Measurements from ENCODE around the gene PTBP1. TPM values are rescaled to one million over a fixed set of nuclear protein-coding genes. Genes with fewer than 3 reads are reported as not detected.

Gene PTBP1
- total and polyA plus RNA-seq, 2 experiments from 2014 or later: 539 to 632 TPM

DNA sequence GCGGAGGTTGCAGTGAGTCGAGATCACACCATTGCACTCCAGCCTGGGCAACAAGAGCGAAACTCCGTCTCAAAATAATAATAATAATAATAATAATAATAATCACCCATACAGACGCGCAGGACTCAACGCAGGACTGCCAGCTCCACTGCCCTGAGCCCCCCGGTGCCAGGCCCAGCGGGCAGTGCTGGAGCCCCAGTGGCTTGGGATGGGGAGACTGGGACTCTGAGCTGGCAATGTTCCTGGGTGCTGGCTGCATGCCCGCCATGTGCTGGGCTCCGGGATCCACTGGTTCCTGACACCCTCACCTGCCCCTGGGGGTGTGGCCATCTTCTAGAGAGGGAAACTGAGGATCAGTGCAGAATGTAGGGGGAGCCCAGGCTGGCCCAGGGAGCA is 30.1 kb downstream of the PTBP1 start (continued):
- TF ChIP-seq, protein P1, sequence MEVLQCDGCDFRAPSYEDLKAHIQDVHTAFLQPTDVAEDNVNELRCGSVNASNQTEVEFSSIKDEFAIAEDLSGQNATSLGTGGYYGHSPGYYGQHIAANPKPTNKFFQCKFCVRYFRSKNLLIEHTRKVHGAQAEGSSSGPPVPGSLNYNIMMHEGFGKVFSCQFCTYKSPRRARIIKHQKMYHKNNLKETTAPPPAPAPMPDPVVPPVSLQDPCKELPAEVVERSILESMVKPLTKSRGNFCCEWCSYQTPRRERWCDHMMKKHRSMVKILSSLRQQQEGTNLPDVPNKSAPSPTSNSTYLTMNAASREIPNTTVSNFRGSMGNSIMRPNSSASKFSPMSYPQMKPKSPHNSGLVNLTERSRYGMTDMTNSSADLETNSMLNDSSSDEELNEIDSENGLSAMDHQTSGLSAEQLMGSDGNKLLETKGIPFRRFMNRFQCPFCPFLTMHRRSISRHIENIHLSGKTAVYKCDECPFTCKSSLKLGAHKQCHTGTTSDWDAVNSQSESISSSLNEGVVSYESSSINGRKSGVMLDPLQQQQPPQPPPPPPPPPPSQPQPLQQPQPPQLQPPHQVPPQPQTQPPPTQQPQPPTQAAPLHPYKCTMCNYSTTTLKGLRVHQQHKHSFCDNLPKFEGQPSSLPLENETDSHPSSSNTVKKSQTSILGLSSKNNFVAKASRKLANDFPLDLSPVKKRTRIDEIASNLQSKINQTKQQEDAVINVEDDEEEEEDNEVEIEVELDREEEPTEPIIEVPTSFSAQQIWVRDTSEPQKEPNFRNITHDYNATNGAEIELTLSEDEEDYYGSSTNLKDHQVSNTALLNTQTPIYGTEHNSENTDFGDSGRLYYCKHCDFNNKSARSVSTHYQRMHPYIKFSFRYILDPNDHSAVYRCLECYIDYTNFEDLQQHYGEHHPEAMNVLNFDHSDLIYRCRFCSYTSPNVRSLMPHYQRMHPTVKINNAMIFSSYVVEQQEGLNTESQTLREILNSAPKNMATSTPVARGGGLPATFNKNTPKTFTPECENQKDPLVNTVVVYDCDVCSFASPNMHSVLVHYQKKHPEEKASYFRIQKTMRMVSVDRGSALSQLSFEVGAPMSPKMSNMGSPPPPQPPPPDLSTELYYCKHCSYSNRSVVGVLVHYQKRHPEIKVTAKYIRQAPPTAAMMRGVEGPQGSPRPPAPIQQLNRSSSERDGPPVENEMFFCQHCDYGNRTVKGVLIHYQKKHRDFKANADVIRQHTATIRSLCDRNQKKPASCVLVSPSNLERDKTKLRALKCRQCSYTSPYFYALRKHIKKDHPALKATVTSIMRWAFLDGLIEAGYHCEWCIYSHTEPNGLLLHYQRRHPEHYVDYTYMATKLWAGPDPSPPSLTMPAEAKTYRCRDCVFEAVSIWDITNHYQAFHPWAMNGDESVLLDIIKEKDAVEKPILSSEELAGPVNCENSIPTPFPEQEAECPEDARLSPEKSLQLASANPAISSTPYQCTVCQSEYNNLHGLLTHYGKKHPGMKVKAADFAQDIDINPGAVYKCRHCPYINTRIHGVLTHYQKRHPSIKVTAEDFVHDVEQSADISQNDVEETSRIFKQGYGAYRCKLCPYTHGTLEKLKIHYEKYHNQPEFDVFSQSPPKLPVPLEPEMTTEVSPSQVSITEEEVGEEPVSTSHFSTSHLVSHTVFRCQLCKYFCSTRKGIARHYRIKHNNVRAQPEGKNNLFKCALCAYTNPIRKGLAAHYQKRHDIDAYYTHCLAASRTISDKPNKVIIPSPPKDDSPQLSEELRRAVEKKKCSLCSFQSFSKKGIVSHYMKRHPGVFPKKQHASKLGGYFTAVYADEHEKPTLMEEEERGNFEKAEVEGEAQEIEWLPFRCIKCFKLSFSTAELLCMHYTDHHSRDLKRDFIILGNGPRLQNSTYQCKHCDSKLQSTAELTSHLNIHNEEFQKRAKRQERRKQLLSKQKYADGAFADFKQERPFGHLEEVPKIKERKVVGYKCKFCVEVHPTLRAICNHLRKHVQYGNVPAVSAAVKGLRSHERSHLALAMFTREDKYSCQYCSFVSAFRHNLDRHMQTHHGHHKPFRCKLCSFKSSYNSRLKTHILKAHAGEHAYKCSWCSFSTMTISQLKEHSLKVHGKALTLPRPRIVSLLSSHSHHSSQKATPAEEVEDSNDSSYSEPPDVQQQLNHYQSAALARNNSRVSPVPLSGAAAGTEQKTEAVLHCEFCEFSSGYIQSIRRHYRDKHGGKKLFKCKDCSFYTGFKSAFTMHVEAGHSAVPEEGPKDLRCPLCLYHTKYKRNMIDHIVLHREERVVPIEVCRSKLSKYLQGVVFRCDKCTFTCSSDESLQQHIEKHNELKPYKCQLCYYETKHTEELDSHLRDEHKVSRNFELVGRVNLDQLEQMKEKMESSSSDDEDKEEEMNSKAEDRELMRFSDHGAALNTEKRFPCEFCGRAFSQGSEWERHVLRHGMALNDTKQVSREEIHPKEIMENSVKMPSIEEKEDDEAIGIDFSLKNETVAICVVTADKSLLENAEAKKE (CRISPR knock-in tag; IDR thresholded peaks at IDR 0.05): no peak
- TF ChIP-seq ZNF114 (CRISPR knock-in tag; IDR thresholded peaks at IDR 0.05): no peak
- no peak for TF ChIP-seq ZNF331 (CRISPR knock-in tag; IDR thresholded peaks at IDR 0.05; ENCODE audit: low read depth)
- no peak for TF ChIP-seq NANOG (IDR thresholded peaks at IDR 0.05; ENCODE audit: borderline replicate concordance)

DNA sequence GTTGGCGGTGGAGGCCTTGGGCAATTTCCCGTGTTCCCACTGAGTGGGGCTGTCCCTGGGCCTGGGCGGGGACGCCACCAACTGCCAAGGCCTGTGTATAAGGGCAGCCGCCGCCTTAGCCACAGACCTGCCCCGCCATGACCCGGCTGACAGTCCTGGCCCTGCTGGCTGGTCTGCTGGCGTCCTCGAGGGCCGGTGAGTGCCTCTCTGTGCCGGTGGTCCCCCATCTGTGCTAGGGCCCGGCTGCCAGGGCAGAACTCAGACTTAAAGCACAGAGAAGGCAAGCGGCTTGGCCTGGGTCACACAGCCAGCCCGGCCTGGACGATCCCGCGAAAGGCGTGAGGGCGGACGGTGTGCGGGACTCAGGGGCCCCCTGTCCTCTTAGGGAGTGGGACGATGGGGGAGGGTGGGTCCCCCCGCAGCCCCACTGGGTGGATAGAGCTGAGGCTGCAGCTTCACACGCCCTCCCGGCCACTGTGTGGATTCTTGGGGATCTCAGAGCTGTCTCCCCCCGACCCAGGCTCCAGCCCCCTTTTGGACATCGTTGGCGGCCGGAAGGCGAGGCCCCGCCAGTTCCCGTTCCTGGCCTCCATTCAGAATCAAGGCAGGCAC is 30.6 kb downstream of the PTBP1 start, which contains the start of gene AZU1:
Gene AZU1, plus strand, starts transcription at position 128 of the 612 bp plus-strand sequence. Its CDS starts 10 bp downstream, at position 138.
- Histone ChIP-seq H2AFZ (no peak within 1 kb of the TSS), H3F3A (replicated peaks; ENCODE audit: low read depth) (no peaks in the 10 kb centered on the region), H3K79me2 (replicated peaks; ENCODE audit: insufficient read depth) (no peaks in the 10 kb centered on the region), H3K4me1 (ENCODE audit: insufficient read depth) (peaks cover 9% of the 10 kb centered on the region; the same call in 1 of the 2 replicates), H3K27me3 (ENCODE audit: insufficient read depth) (no peaks in the 10 kb centered on the region), H3K36me3 (ENCODE audit: insufficient read depth) (no peaks in the 10 kb centered on the region), H3K4me2 (no peak within 1 kb of the TSS), H4K20me1 (replicated peaks; ENCODE audit: insufficient read depth) (no peaks in the 10 kb centered on the region), H3K4me3 (no peak within 1 kb of the TSS), H3K9me2 (ENCODE audit: insufficient read depth) (no peaks in the 10 kb centered on the region), H3K27ac (ENCODE audit: low read depth) (no peak within 1 kb of the TSS)
- no peak within 1 kb of the TSS for H3K27ac Mint-ChIP-seq
- ATAC-seq: no peak; the same call in 2 of the 3 replicates
- no peak within 1 kb of the TSS for H3K4me3 Mint-ChIP-seq
- no peak for DNase-seq (ENCODE audit: low spot score)
- H3K9me3 Mint-ChIP-seq: no peaks in the 10 kb centered on the region
- H3K27me3 Mint-ChIP-seq (ENCODE audit: insufficient read depth, low read depth, poor library complexity): peaks cover 6% of the 10 kb centered on the region
- H3K36me3 Mint-ChIP-seq (ENCODE audit: low read depth): no peaks in the 10 kb centered on the region
- peaks cover 6% of the 10 kb centered on the region; the same call in 2 of the 3 replicates for H3K4me1 Mint-ChIP-seq
- TF ChIP-seq, protein P1 (CRISPR knock-in tag; IDR thresholded peaks at IDR 0.05): no peak
- no peak for TF ChIP-seq EZH2 (IDR thresholded peaks at IDR 0.05; ENCODE audit: low read depth, unreplicated experiment)
- TF ChIP-seq STAT1 (IDR thresholded peaks at IDR 0.05; ENCODE audit: unreplicated experiment): no peak
- TF ChIP-seq, protein P2, sequence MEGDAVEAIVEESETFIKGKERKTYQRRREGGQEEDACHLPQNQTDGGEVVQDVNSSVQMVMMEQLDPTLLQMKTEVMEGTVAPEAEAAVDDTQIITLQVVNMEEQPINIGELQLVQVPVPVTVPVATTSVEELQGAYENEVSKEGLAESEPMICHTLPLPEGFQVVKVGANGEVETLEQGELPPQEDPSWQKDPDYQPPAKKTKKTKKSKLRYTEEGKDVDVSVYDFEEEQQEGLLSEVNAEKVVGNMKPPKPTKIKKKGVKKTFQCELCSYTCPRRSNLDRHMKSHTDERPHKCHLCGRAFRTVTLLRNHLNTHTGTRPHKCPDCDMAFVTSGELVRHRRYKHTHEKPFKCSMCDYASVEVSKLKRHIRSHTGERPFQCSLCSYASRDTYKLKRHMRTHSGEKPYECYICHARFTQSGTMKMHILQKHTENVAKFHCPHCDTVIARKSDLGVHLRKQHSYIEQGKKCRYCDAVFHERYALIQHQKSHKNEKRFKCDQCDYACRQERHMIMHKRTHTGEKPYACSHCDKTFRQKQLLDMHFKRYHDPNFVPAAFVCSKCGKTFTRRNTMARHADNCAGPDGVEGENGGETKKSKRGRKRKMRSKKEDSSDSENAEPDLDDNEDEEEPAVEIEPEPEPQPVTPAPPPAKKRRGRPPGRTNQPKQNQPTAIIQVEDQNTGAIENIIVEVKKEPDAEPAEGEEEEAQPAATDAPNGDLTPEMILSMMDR (conservative IDR thresholded peaks at IDR 0.05; ENCODE audit: low read depth in 2 of 2): no peak
